Measurements from ENCODE around the gene STOML2.

The STOML2 gene

DNA sequence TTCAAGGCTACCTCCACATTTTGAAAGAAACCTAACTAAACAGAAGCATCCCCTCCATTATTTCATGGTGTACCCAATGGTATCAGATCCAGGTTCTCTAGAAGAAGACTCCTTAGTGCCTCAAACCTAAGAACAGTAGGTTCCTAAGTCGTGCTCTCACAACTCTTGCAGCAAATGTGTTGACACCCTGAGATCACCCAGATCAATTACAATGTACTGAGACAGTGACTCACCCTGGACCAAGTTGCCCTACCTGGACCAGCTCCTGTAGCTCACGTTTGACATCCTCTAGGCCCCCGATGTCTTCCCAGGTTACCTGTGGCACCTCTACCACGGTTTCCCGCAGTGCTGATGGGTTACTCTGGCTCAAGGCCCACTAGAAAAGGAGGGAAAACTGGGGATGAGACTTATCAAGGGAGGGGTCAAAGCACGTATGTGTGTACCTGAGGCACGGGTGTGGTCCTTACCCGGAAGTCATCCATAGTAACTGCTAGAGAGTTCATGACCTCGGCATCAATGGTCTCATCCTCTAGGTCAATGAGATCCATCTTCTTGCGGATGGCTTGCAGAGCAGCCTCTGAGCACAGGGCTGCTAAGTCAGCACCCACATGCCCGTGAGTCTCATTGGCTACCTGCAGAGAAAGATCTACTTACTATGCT, 42.3 kb downstream of the STOML2 start (continued):
- TF ChIP-seq ZBTB10 (tag by site-specific recombination; IDR thresholded peaks at IDR 0.05) (no peak), ZNF426 (tag by site-specific recombination; IDR thresholded peaks at IDR 0.05) (no peak), ZNF596 (tag by site-specific recombination; IDR thresholded peaks at IDR 0.05) (no peak)
- TF ChIP-seq, protein P1, sequence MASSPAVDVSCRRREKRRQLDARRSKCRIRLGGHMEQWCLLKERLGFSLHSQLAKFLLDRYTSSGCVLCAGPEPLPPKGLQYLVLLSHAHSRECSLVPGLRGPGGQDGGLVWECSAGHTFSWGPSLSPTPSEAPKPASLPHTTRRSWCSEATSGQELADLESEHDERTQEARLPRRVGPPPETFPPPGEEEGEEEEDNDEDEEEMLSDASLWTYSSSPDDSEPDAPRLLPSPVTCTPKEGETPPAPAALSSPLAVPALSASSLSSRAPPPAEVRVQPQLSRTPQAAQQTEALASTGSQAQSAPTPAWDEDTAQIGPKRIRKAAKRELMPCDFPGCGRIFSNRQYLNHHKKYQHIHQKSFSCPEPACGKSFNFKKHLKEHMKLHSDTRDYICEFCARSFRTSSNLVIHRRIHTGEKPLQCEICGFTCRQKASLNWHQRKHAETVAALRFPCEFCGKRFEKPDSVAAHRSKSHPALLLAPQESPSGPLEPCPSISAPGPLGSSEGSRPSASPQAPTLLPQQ (tag by site-specific recombination; IDR thresholded peaks at IDR 0.05): no peak

GRCh38 chr9:35059438-35059837, 43.5 kb downstream of the STOML2 start:
- no peaks in the 10 kb centered on the region for H3K9me3 ChIP-seq (ENCODE audit: control insufficient read depth, insufficient read depth, low read depth, low read length)
- no peaks in the 10 kb centered on the region for H3K4me1 ChIP-seq (ENCODE audit: control insufficient read depth, insufficient read depth, low read length)
- H3K27ac ChIP-seq (ENCODE audit: extremely low read depth, low read depth, low read length): no peak overlapping the region
- no peak overlapping the region for H3K4me3 ChIP-seq (ENCODE audit: low read depth, low read length)
- CTCF ChIA-PET: interaction anchor here (0.8 to 1.2 kb wide), 2 partner anchors 9 to 34 kb away, joined by 3 to 4 read pairs; no protein-coding TSS in a partner anchor
- POLR2A ChIA-PET: interaction anchor here (1.1 to 5.9 kb wide), 2 partner anchors 12 to 20 kb away, joined by 4 to 27 read pairs; partner anchors contain the start of genes FANCG and VCP
- peaks cover 64 to 99% of the 10 kb centered on the region in 2 experiments for H3K36me3 ChIP-seq (ENCODE audit: control insufficient read depth in 2 of 2, insufficient read depth in 1 of 2, low read length in 2 of 2)
- TF ChIP-seq ZFP41 (tag by site-specific recombination; IDR thresholded peaks at IDR 0.05; ENCODE audit: borderline replicate concordance): no peak
- no peak for TF ChIP-seq ZNF600 (tag by site-specific recombination; IDR thresholded peaks at IDR 0.05)
- no peak for TF ChIP-seq ZNF292 (tag by site-specific recombination; IDR thresholded peaks at IDR 0.05; ENCODE audit: borderline replicate concordance, low read depth)
- no peak for TF ChIP-seq ZNF121 (tag by site-specific recombination; IDR thresholded peaks at IDR 0.05)
- no peak for TF ChIP-seq KLF10 (tag by site-specific recombination; IDR thresholded peaks at IDR 0.05)
- no peak for TF ChIP-seq ZNF792 (tag by site-specific recombination; IDR thresholded peaks at IDR 0.05)
- no peak for TF ChIP-seq ZNF274 (IDR thresholded peaks at IDR 0.05; ENCODE audit: low read length)
- no peak for TF ChIP-seq ZNF274 (tag by site-specific recombination; IDR thresholded peaks at IDR 0.05; ENCODE audit: borderline replicate concordance)
- TF ChIP-seq, protein P2, sequence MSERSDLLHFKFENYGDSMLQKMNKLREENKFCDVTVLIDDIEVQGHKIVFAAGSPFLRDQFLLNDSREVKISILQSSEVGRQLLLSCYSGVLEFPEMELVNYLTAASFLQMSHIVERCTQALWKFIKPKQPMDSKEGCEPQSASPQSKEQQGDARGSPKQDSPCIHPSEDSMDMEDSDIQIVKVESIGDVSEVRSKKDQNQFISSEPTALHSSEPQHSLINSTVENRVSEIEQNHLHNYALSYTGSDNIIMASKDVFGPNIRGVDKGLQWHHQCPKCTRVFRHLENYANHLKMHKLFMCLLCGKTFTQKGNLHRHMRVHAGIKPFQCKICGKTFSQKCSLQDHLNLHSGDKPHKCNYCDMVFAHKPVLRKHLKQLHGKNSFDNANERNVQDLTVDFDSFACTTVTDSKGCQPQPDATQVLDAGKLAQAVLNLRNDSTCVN (tag by site-specific recombination; optimal IDR thresholded peaks at IDR 0.05): no peak
- no peak for TF ChIP-seq ZNF768 (tag by site-specific recombination; IDR thresholded peaks at IDR 0.05)
- no peak for TF ChIP-seq HOXC10 (CRISPR knock-in tag; IDR thresholded peaks at IDR 0.05)
- no peak for TF ChIP-seq ZNF473 (tag by site-specific recombination; IDR thresholded peaks at IDR 0.05)
- TF ChIP-seq ZFP69B (tag by site-specific recombination; IDR thresholded peaks at IDR 0.05): no peak
- TF ChIP-seq ZNF555 (tag by site-specific recombination; conservative IDR thresholded peaks at IDR 0.05): no peak
- TF ChIP-seq ZNF529 (tag by site-specific recombination; IDR thresholded peaks at IDR 0.05; ENCODE audit: insufficient replicate concordance): no peak
